ENCODE data around the gene GABRR2.

- TF ChIP-seq POLR2A (IDR thresholded peaks at IDR 0.05): no peak
- TF ChIP-seq, protein P1, sequence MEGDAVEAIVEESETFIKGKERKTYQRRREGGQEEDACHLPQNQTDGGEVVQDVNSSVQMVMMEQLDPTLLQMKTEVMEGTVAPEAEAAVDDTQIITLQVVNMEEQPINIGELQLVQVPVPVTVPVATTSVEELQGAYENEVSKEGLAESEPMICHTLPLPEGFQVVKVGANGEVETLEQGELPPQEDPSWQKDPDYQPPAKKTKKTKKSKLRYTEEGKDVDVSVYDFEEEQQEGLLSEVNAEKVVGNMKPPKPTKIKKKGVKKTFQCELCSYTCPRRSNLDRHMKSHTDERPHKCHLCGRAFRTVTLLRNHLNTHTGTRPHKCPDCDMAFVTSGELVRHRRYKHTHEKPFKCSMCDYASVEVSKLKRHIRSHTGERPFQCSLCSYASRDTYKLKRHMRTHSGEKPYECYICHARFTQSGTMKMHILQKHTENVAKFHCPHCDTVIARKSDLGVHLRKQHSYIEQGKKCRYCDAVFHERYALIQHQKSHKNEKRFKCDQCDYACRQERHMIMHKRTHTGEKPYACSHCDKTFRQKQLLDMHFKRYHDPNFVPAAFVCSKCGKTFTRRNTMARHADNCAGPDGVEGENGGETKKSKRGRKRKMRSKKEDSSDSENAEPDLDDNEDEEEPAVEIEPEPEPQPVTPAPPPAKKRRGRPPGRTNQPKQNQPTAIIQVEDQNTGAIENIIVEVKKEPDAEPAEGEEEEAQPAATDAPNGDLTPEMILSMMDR (IDR thresholded peaks at IDR 0.05): no peak
These were observed 13.9 kb upstream of the GABRR2 start for GRCh38 chr6:89328976-89329375.

Measured in uterus (tissue), 2 donors.